Gastrocnemius medialis (tissue), 4 donors: ENCODE data around the gene HCFC2.

ENCODE experiments used
- CTCF ChIP-seq, 5 experiments: fragments of 450-650 bp in 3 of 5; fragments of 200-600 bp in 2 of 5; sonication (generic) in 2 of 5; IDR thresholded peaks in 4 of 5; conservative IDR thresholded peaks in 1 of 5; 1 replicate in 4 of 5; 2 replicates in 1 of 5; pipeline ENCODE4 v1.5.1; 2016 to 2019; ENCODE audit warnings: antibody characterized with exemption in 5 of 5, mild to moderate bottlenecking in 3 of 5, moderate library complexity in 3 of 5
- POLR2A ChIP-seq, 2 donors: fragments of 450-650 bp; IDR thresholded peaks; one replicate each; pipeline ENCODE4 v1.6.1; 2017; ENCODE audit warnings: antibody characterized with exemption in 2 of 2, mild to moderate bottlenecking in 2 of 2, moderate library complexity in 2 of 2

GRCh38 chr12:104133321-104133720 lies 69.0 kb downstream of the HCFC2 start:
- TF ChIP-seq CTCF (IDR thresholded peaks at IDR 0.05 in 4 of 5, conservative IDR thresholded peaks at IDR 0.05 in 1 of 5) (no peak), POLR2A (IDR thresholded peaks at IDR 0.05) (no peak)
